Measurements from ENCODE around the gene SLC51A. TPM values are rescaled to one million over a fixed set of nuclear protein-coding genes. Genes with fewer than 3 reads are reported as not detected.
A peak's percentile ranks its signal among the peaks of the same experiment; 100 is the strongest.
"Not testable (repeated sequence)": the region's sequence is repeated elsewhere in the genome, so short reads cannot be mapped to it uniquely, and the experiment has no call there.

The SLC51A gene
- total RNA-seq, 2 experiments from 2014 or later, result not detected

GRCh38 chr3:196205442-196206205 is 10.7 kb upstream of the SLC51A start:
- intact Hi-C loops (cut with DNase I, micrococcal nuclease), result loop anchor here in 1 of 2 experiments (2.0 to 5.0 kb wide), 3 partner anchors 297 to 519 kb away; partner anchors contain the start of gene TNK2
- H3K4me1 Mint-ChIP-seq, result peaks cover 11% of the 10 kb centered on the region
- CTCF ChIA-PET, result interaction anchor here (0.7 to 2.0 kb wide), 3 partner anchors 126 to 575 kb away, joined by 3 to 8 read pairs (median 4); no protein-coding TSS in a partner anchor
- H3K36me3 Mint-ChIP-seq (ENCODE audit: low read depth); H3K9me3 Mint-ChIP-seq (ENCODE audit: low read depth); H3K27me3 Mint-ChIP-seq; H3K27ac Mint-ChIP-seq; POLR2A ChIA-PET; H3K4me3 Mint-ChIP-seq; DNase-seq; ATAC-seq: not testable (repeated sequence)

GRCh38 chr3:196207159-196207832 is 9.0 kb upstream of the SLC51A start:
- Mint-ChIP-seq H3K4me1 (peaks cover 11% of the 10 kb centered on the region), H3K9me3 (ENCODE audit: low read depth) (no peaks in the 10 kb centered on the region), H3K27me3 (no peaks in the 10 kb centered on the region), H3K36me3 (ENCODE audit: low read depth) (no peaks in the 10 kb centered on the region), H3K4me3 (peak overlapping the region; percentile 74), H3K27ac (no peak overlapping the region)
- intact Hi-C loops (cut with DNase I, micrococcal nuclease), result loop anchor here in 1 of 2 experiments (1.0 to 5.0 kb wide), 4 partner anchors 28 to 520 kb away; partner anchors contain the start of gene TNK2
- ChIA-PET POLR2A (no interaction called here), CTCF (interaction anchor here (2.0 kb wide), 1 partner anchor 133 kb away, joined by 8 read pairs; no protein-coding TSS in a partner anchor)
- peak; percentile 46 for DNase-seq
- peak; percentile 26 for ATAC-seq

- Mint-ChIP-seq H3K4me3 (peak overlapping the region; percentile 74), H3K4me1 (peaks cover 11% of the 10 kb centered on the region), H3K27me3 (no peaks in the 10 kb centered on the region), H3K27ac (peak overlapping the region; percentile 29), H3K36me3 (ENCODE audit: low read depth) (no peaks in the 10 kb centered on the region), H3K9me3 (ENCODE audit: low read depth) (no peaks in the 10 kb centered on the region)
- POLR2A ChIA-PET, result no interaction called here
- CTCF ChIA-PET, result interaction anchor here (2.0 kb wide), 1 partner anchor 134 kb away, joined by 8 read pairs; no protein-coding TSS in a partner anchor
- intact Hi-C loops (cut with DNase I, micrococcal nuclease), result loop anchor here in 1 of 2 experiments (1.0 to 5.0 kb wide), 4 partner anchors 29 to 521 kb away; partner anchors contain the start of gene TNK2
- DNase-seq (peak; percentile 86), ATAC-seq (peak; percentile 77)
These were observed 8.3 kb upstream of the SLC51A start for GRCh38 chr3:196207833-196208607.

GRCh38 chr3:196208942-196209695 is 7.2 kb upstream of the SLC51A start:
- CTCF ChIA-PET, result interaction anchor here (0.6 kb wide), 1 partner anchor 207 kb away, joined by 3 read pairs; no protein-coding TSS in a partner anchor
- H3K36me3 Mint-ChIP-seq (ENCODE audit: low read depth), result no peaks in the 10 kb centered on the region
- intact Hi-C loops (cut with DNase I, micrococcal nuclease), result loop anchor here in 1 of 2 experiments (5.0 kb wide), 1 partner anchor 462 kb away; no protein-coding TSS in a partner anchor
- no peaks in the 10 kb centered on the region for H3K9me3 Mint-ChIP-seq (ENCODE audit: low read depth)
- no peak for ATAC-seq
- H3K27ac Mint-ChIP-seq, result no peak overlapping the region
- H3K4me3 Mint-ChIP-seq, result peak overlapping the region; percentile 25
- H3K4me1 Mint-ChIP-seq, result peaks cover 11% of the 10 kb centered on the region
- POLR2A ChIA-PET, result interaction anchor here (0.5 kb wide), 1 partner anchor 129 kb away, joined by 3 read pairs; no protein-coding TSS in a partner anchor
- no peak for DNase-seq
- no peaks in the 10 kb centered on the region for H3K27me3 Mint-ChIP-seq

GRCh38 chr3:196209944-196210672 is 6.2 kb upstream of the SLC51A start:
- POLR2A ChIA-PET; DNase-seq; H3K27ac Mint-ChIP-seq; H3K4me3 Mint-ChIP-seq; H3K9me3 Mint-ChIP-seq (ENCODE audit: low read depth); ATAC-seq; H3K36me3 Mint-ChIP-seq (ENCODE audit: low read depth); H3K27me3 Mint-ChIP-seq; CTCF ChIA-PET: not testable (repeated sequence)
- intact Hi-C loops (cut with DNase I, micrococcal nuclease), result loop anchor here in 1 of 2 experiments (5.0 kb wide), 1 partner anchor 463 kb away; no protein-coding TSS in a partner anchor
- peaks cover 11% of the 10 kb centered on the region for H3K4me1 Mint-ChIP-seq

- CTCF ChIA-PET, result no interaction called here
- peaks cover 11% of the 10 kb centered on the region for H3K4me1 Mint-ChIP-seq
- no peak within 1 kb of the TSS for H3K27ac Mint-ChIP-seq
- no peak within 1 kb of the TSS for H3K4me3 Mint-ChIP-seq
- intact Hi-C loops (cut with DNase I, micrococcal nuclease), result no loop called here
- POLR2A ChIA-PET, result no interaction called here
- H3K36me3 Mint-ChIP-seq (ENCODE audit: low read depth), result no peaks in the 10 kb centered on the region
- H3K27me3 Mint-ChIP-seq, result no peaks in the 10 kb centered on the region
- DNase-seq (no peak), ATAC-seq (no peak)
- no peaks in the 10 kb centered on the region for H3K9me3 Mint-ChIP-seq (ENCODE audit: low read depth)
These were observed 5.4 kb upstream of the SLC51A start, which contains the start of gene ZDHHC19 for GRCh38 chr3:196210673-196211556. TSS of gene ZDHHC19 (minus strand) at chr3:196211400. CDS start at chr3:196211315, 85 bp downstream.

GRCh38 chr3:196214783-196215441 is 1.4 kb upstream of the SLC51A start:
- Mint-ChIP-seq H3K36me3 (ENCODE audit: low read depth) (no peaks in the 10 kb centered on the region), H3K4me1 (peaks cover 9% of the 10 kb centered on the region), H3K27ac (no peak overlapping the region), H3K27me3 (no peaks in the 10 kb centered on the region), H3K4me3 (no peak overlapping the region), H3K9me3 (ENCODE audit: low read depth) (no peaks in the 10 kb centered on the region)
- ATAC-seq (no peak), DNase-seq (no peak)
- intact Hi-C loops (cut with DNase I, micrococcal nuclease), result no loop called here
- ChIA-PET CTCF (no interaction called here), POLR2A (no interaction called here)

GRCh38 chr3:196215493-196216020 is 777 bp upstream of the SLC51A start:
- Mint-ChIP-seq H3K27me3 (no peaks in the 10 kb centered on the region), H3K4me3 (no peak overlapping the region), H3K36me3 (ENCODE audit: low read depth) (no peaks in the 10 kb centered on the region), H3K27ac (no peak overlapping the region), H3K4me1 (peaks cover 12% of the 10 kb centered on the region), H3K9me3 (ENCODE audit: low read depth) (no peaks in the 10 kb centered on the region)
- intact Hi-C loops (cut with DNase I, micrococcal nuclease), result no loop called here
- ATAC-seq (no peak), DNase-seq (no peak)
- CTCF ChIA-PET, result interaction anchor here (0.8 kb wide), 1 partner anchor 19 kb away, joined by 3 read pairs; no protein-coding TSS in a partner anchor
- POLR2A ChIA-PET, result no interaction called here

GRCh38 chr3:196216681-196217211 is 412 bp downstream of the SLC51A start:
- Mint-ChIP-seq H3K27me3 (no peaks in the 10 kb centered on the region), H3K9me3 (ENCODE audit: low read depth) (no peaks in the 10 kb centered on the region), H3K36me3 (ENCODE audit: low read depth) (no peaks in the 10 kb centered on the region), H3K27ac (no peak overlapping the region), H3K4me1 (peaks cover 12% of the 10 kb centered on the region), H3K4me3 (no peak overlapping the region)
- ATAC-seq (no peak), DNase-seq (no peak)
- ChIA-PET CTCF (interaction anchor here (0.7 kb wide), 2 partner anchors 18 to 37 kb away, joined by 3 read pairs; no protein-coding TSS in a partner anchor), POLR2A (no interaction called here)
- intact Hi-C loops (cut with DNase I, micrococcal nuclease), result no loop called here

Measured in activated CD4-positive, alpha-beta T cell treated with anti-CD3 and anti-CD28 coated beads for 36 hours (primary cell).